Measurements from ENCODE around the gene CDC42.

Gene CDC42

DNA sequence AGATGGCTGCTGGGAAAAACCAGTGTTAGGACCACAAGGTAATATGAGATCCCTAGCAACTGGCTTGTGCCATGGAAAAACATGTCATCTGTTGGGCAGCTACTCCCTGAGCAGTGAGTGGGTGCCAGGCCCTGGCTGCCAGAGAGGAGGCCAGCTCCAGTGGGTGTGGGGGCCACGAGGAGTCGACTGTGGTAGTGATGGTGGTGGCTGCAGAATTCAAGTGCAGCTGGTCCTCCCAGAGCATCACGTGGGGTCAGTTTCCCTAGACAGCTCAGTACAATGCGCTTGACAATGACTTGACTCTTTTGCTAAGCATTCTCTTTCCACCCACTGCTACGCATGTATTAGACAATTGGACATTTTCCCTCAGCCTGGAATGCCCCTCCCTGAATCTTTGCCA lies 14.5 kb upstream of the CDC42 start:
- DNase-seq (ENCODE audit: low spot score), result no peak

DNA sequence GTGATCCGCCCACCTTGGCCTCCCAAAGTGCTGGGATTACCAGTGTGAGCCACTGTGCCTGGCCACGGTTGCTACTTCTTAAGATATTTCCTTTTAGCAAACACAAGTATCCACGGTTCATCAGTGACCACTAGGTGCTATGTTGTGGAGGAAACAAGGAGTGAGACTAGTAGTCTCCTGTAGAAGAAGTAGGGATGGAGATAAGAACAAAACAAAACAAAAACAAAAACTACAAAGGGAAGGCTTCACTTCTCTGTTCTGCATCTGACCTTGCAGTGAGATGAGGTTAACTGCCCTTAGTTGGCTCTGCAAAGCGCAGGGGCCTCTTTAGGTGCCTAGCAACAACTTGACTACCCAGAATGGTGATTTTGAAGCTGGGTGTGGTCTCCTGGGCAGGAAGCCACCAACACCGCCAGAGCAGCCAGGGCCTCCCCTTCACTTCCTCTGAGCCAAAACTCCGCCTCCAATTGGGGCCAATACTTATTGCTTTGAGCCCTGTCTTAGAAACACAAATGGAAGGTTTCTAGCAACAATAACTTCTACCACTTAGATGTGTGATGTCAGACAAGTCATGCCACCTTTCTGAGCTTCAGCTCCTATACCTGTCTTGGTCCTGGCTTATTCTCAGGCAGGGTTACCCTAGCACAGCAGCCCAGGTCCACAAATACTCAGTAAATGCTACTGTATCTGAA lies 12.8 kb upstream of the CDC42 start:
- peak; percentile 96 for DNase-seq (ENCODE audit: low spot score)

DNA sequence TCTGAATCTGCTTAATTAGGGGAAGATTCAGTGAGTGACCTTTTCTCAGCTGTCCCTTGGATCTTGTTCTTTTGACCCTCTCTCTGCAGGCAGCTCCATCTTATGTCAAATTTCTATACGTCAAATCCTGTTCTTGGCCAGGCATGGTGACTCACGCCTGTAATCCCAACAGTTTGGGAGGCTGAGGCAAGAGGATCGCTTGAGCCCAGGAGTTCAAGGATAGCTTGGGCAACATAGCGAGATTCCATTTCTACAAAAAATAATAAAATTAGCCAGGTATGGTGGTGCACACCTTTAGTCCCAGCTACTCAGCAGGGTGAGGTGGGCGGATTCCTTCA lies 12.3 kb upstream of the CDC42 start:
- DNase-seq (ENCODE audit: low spot score), result no peak

DNA sequence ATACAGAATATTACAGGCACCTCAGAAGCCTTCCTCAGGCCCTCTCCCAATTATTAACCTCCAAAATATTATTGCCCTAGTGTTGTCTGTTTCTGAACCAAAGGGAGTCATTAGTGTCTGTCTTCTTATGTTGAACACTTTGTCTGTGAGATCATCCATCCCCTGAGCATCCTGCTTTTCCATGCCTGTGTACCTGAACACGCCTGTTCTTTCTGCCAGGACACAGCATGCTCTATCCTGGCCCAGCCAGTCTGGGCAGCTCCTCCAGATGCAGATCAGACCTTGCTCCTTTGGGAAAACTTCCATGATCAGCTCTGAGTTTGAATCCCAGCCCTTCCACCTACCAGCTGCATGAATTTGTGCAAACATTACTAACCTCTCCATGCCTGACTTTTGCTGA lies 11.0 kb upstream of the CDC42 start:
- DNase-seq (ENCODE audit: low spot score), result no peak

DNA sequence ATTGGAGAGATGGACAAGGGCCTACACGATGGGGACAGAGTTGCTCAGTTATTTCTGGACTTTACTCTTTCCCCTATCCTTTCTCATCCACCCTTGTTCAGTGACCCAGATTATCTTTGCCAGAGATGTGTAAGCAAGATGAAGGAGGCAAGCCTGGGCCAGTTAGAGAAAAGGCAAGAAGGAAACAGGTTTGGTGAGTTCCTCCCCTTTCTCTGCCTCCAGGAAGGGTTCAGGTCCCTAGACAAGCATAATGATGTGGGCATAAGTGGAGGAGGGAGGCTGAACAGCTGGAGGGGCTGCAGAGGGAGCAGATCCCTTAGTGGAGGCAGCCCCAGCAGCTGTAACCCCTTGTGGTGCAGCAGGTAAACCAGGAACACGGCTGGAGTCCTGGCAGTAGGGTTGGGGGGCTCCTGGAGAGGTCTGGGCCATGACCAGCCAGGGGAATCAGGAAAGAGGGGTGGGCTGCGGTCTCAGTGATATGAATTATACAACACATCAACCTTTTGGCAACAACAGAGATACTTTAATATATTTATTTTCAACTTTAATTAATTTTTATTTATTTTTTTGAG lies 9.2 kb upstream of the CDC42 start:
- DNase-seq (ENCODE audit: low spot score), result no peak

DNA sequence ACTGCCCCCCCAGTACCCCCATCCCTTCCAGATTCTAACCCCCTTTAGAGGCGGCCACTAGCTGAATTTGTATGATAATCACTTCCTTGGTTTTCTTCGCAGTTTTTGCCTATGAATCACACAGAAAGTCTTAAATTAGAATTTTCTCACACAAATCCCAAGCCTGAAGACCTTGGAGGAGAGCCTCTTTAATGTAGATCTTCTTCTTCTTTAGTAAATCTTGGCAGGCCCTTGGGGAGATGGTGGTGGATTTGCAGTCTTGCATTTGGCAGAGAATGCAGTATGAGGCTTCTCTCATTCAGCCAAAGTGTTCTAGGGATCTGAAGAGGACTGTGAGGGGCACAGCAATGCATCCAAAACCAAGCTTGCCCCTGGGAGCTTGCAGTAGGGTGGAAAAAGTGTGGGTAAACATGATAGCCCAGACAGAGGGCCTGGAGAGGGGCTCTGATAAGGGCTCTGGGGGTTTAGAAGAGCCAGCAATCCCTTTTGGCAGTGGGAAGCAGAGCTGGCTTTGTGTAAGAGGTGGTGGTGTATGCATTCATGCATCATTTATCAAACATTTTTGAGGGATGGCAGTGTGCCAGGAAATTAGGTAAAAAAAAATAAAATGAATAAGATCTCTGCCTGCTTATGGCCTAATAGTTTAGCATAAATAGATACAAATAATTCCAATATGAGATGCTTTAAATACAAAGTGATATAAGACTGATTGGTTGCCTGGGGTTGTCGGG lies 7.7 kb upstream of the CDC42 start:
- DNase-seq (ENCODE audit: low spot score), result no peak

DNA sequence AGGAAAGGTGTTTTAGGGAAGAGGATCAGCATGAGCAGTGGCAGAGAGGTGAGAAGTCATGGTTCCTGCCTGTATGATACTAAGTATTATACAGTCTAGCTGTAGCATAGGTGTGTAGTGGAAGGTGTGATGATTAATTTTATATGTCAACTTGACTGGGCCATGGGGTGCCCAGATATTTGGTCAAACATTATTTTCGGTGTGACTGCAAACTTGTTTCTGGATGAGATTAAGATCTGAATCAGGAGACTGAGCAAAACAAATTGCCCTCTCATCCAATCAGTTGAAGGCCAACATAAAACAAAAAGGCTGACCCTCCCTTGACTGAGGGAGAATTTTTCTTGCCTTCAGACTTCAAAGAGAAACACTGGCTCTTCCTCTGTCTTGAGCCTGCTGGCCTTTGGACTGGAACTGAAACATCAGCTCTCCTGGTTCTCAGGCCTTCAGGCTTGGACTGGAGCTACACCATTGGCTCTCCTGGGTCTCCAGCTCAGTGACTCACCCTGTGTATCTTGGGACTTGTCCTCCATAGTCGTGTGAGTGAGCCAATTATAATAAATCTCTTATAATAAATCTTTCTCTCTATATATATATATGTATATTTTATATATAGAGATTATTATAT lies 6.8 kb upstream of the CDC42 start:
- no peak for DNase-seq (ENCODE audit: low spot score)

DNA sequence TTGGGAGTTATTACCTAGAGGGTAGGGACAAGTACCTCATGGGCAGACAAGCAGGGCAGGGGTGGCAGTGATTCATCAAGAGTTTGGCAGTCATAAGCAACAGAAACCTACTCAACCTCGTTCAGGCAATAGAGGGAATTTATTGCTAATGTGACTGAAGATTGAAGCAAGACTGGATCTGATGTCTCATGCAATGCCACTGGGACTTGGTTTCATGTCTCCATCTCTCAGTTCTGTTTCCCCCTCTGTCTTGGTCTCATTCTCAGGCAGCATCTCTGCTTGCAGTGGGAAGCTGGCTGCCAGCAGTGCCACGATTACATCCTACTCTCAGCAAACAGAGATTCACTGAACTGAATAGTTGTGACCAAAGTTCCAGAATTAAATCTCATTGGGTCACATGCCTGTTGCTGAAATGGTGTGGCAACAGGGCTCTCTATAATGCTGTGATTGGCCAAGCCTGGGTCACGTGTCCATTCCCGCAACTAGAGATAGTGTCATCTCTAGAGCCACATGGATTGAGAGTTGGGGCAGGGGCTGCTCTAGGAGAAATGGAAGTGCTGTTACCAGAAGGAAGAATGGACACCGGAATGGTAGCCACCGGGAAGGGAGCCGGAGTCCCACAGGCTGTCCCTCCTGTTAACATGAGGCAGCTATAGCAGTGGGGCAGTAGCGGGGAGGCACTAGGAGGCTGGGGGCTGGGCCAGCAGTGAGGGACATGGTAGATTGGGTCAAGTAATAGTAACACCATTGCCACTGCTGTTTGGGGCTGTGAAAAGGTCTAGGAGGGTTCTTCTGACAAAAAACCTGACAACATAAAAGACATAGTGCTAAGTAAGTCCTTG lies 3.9 kb upstream of the CDC42 start:
- DNase-seq (ENCODE audit: low spot score), result peak; percentile 19

DNA sequence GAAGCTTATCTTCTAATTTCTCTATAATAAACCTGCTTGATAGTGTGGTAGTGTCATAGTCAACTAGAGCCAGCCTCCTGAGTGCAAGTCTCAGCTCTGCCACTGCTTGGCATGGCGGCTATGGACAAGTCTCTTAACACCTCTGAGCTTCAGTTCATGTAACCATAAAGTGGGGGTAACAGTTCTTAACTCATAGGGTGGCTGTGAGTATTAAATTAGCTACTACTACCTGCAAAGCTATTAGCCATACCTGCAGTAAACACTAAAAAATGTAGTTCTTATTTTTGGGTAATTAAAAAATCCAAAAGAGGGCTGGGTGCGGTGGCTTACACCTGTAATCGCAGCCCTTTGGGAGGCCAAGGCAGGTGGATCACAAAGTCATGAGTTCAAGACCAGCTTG lies 2.2 kb upstream of the CDC42 start:
- DNase-seq (ENCODE audit: low spot score), result no peak

DNA sequence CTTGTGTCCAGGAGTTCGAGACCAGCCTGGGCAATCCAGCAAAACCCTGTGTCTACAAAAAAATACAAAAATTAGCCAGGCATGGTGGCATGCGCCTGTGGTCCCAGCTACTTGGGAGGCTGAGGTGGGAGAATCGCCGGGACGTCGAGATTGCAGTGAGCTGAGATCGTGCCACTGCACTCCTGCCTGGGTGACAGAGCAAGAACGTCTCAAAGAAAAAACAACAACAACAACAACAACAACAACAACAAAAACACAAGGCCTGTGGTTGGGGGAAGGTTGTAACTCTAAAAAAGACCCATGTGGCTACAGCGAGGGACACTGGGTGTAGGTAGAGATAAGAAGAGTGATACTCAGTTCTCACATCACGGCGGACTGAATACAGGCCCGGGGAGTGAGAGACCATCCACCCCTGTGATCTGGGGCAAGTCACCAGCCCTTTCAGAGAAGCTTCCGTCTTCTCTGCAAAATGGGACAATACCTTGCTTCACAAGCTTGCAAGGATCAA lies 848 bp upstream of the CDC42 start:
- DNase-seq (ENCODE audit: low spot score), result no peak

DNA sequence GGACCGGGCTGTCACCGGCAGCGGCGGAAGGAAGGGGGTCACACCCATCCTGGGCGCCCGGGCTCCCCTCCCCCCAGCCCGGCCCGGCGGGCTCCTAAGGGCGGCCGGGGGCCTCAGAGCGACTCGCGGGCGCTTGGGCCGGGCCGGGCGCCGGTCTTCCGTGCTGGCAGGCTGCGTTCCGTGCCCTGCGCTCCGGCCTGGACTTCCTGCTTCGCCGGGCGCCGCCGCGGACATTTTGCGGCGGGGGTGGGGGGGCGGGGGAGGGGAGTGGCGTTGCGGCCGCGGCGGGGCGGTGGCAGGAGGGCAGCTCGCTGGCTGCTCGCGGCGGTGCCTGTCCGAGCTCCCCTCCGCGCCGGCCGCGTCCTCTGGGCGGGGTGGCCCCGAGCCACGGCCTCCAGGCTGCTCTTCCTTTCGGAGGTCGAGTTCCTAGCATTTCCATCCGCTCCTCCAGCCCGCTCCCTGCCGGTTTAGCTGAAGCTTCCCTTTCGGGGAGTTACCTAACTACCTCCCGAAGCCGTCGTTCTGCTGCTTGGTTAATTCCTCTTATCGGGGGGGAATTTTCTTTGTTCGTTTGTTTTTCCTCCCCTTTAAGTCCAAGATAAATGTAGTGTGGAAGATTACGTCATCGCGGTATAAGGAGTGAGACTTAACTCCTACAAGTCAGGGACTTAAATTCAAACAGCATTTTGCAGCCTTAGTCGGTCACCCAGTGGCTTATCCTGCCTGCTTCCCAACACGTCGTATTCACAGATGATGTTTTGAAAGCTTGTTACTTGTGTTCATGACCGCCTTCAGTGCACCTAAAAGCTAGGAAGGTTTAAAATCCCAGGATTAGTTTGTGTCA lies 730 bp downstream of the CDC42 start:
- peak; percentile 75 for DNase-seq (ENCODE audit: low spot score)

DNA sequence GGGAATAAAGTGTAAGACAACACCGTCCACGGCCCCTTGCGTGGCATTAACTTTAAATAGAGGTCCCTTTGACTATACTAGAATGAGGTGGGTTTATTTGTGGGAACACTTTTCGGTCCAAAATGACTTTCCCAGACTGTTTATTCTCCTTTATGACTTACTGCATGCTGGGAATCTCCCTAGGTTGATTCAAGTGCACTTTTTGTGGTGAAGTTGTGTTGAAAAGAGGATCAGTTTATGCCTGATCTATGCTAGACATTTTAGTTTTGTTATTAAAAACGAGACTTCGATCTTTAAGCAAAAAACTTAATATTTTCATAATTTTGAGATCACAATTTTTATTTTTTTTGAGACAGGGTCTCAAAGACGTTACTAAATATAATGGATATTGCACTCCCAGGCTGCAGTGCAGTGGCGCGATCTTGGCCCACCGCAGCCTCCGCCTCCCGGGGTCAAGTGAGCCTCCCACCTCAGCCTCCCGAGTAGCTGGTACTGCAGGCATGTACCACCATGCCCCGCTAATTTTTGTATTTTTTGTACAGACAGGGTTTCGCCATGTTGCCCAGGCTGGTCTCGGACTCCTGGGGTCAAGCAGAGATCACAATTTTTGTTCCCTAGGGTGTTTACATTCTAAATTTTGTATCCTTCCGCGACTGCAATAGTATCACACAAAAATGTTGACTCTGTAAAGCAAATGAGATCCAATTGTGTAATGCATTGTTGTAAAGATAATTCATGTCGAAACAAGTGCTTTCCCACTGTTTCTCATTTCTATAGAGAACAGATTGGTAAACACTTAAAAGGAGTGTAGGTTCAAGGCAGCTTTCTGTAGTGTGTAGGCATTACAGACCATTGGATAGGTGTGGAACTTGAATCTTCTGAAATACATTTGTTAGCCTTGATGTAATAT lies 1.6 kb downstream of the CDC42 start:
- DNase-seq (ENCODE audit: low spot score), result no peak

DNA sequence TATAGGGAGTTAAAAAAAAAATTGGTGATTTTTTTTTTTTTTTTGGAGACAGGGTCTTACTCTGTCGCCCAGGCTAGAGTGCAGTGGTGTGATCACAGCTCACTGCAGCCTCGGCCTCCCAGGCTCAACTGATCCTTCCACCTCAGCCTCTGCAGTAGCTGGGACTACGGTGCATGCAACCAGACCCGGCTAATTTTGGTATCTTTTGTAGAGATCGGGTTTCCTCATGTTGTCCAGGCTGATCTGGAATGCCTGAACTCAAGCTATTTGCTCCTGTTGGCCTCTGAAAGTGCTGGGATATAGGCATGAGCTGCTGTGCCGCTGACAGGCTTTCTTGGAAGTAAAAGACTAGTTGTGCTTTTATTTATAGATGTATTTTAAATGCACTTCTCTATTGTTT lies 3.0 kb downstream of the CDC42 start:
- no peak for DNase-seq (ENCODE audit: low spot score)

DNA sequence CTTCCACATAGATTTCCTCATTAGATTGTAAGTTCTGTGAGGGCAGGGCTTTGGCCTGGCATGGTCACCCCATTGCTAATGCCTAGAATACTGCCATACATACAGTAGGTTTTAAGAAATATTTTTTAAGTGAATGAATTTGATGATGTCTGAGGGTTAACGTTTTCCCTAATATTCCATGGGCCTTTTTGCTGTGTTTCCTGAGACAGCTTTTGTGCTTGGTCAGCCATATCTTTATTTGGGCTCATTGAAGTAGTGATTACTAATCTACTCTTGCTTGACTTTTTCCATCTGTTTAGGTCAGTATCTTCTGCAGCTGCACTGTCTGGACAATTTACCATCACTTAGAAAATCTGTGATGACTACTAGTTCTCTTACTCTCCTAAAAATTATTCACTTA lies 3.5 kb downstream of the CDC42 start:
- no peak for DNase-seq (ENCODE audit: low spot score)

DNA sequence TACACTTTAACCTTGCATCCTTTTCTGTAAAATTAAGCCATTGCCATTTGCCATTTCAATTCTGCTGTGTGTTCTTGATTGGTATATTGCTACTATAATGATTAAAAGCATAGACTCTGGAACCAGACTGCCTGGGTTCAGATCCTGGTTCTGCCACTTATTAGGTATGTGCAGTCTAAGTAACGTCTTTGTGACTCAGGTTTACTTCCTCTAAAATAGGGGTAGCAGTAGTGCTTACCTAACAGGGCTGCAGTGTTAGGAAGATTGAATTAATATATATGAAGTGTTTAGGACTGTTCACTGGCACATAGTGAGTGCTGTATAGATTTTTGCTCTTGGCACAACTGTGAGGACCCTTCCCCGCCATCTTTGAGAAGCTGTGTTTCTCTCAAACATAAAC lies 4.4 kb downstream of the CDC42 start:
- DNase-seq (ENCODE audit: low spot score), result no peak

DNA sequence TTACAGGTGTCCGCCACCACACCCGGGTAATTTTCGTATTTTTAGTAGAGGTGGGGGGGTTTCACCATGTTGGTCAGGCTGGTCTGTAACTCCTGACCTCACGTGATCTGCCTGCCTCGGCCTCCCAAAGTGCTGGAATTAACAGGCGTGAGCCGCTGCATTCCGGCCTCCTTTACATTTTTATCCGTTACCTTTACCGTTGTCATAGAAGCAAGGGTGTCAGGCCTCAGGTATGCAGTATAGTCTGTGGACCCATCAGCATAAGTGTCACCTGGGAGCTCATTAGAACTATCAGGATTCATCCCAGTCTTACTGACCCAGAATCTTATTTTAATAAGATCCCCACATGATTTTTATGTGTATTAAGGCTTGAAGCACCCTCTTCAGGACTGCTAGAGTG lies 5.4 kb downstream of the CDC42 start:
- no peak for DNase-seq (ENCODE audit: low spot score)

DNA sequence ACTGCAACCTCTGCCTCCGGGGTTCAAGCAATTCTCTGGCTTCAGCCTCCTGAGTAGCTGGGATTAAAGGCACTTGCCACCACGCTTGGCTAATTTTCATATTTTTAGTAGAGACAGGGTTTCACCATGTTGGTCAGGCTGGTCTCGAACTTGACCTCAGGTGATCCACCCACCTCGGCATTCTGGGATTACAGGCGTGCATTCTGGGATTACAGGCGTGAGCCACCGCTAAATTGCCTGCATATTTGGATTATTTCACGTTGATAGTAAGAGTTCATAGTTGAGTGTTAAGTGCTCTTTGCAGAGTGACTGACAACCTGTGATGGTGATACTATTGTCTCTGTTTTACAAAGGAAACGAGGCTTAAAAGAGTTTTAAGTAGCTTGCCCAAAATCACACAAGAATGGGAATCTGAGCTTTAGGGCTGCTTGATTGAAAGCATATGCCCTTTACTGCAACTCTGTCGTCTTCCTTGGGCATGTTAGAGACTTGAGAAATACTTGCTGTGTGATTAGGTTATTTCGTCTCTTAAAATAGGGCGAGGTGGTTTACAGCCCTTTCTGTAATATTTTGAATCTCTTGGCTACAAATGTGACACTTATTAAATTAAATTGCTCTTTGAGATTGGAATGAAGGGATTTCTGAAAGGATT lies 12.4 kb downstream of the CDC42 start:
- DNase-seq (ENCODE audit: low spot score), result no peak

DNA sequence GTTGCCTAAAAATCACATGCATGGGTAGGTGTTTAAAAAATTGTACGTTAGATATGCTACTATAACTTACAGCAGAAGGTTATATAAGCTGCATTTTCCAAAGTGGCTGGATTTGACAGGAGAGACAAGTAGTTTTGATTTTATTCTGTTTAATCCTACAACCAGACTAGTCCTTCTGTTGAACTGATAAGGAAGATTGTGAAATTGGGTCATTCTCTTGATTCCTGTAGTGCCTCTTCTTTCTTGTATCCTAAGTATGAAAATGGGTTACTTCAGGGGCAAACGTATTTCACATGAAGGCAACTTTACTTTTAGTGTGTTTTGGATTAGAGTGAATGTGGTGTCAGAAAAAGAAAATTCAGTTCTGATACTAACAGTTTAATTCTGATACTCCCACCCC lies 19.0 kb downstream of the CDC42 start:
- no peak for DNase-seq (ENCODE audit: low spot score)

DNA sequence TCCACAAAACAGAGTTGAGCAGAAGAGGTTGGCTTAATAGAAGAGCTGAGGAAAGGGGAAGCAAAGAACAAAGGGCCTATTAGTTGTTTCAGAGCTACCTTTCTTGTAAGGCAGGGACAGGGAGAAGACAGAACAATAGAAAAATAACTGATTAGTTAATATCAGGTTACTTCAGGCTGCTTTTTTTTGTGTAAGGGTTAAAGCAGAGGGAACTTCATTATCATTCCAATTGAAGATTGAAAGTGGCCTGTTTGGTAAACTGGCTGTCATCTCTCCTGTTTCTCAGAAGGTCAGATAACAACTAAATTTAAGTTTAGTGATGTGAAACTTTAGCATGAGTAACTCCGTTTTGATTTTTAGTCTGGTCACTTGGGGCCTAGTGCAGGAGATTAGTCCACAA lies 22.3 kb downstream of the CDC42 start:
- peak; percentile 28 for DNase-seq (ENCODE audit: low spot score)

DNA sequence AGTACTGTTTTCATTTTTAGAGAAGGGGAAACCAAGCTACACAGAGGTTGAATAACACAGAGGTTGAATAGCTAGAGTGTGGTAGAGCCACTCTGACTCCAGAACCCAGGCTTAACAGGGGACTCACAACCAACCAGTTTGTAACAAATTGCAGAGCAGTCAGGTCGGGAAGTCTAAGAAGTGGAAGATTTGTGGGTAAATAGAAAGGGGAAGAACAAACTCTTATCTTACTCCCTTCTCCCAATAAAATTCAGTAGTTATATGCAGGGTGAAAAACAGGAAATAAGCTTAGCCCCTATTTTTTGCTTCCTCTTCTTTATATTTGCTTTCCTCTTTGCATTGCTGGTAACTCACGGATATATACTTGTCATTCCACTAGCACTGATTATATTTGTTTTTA lies 23.2 kb downstream of the CDC42 start:
- peak; percentile 24 for DNase-seq (ENCODE audit: low spot score)

All from NAMALWA (cell line).